ENCODE measurements around the gene CAMK1G.

CAMK1G gene

GRCh38 chr1:209598227-209598626 lies 14.7 kb downstream of the CAMK1G start:
- DNase-seq (ENCODE audit: low read depth, low spot score), result no peak

DNA sequence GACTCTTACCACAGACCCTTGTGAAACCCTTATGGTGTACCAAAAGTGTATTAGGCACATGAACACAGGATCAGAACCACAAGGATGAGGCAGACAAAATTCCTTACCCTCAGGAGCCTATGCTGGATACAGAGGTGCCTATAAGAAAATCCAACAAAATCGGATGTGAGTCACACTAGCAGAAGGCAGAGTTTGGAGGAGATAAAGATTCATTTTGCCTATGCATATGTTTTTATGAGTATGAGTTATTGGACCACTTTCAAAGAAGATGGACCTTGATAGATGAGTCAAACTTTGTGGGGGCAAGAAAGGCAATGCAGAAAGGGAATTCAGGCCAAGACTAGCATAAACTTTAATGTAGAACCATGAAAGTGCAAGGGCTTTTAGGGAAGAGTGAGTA lies 17.0 kb downstream of the CAMK1G start:
- DNase-seq (ENCODE audit: low read depth, low spot score), result no peak

GRCh38 chr1:209601809-209602657 lies 18.5 kb downstream of the CAMK1G start:
- DNase-seq (ENCODE audit: low read depth, low spot score), result no peak

DNA sequence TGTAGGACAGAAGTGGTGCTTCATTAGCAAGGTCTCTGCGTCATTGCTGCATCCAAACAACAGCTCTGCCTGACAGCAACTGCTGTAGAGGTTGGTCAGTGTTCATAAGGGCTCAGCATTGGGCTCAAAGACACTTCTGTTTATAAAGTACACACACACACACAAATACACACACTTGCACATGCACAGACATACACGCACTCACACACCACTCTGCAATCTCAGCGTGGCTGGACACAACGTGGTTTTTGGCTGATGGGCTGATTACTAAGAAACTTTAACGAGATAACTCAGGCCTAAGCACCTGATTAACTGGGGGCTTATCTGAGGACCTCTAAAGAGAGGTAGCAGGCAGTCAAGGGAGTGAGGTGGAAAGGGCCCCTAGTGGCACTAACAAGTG lies 20.4 kb downstream of the CAMK1G start:
- no peak for DNase-seq (ENCODE audit: low read depth, low spot score)

GRCh38 chr1:209607102-209607794 lies 23.7 kb downstream of the CAMK1G start:
- no peak for DNase-seq (ENCODE audit: low read depth, low spot score)

GRCh38 chr1:209607795-209608178 lies 24.3 kb downstream of the CAMK1G start:
- DNase-seq (ENCODE audit: low read depth, low spot score), result no peak

DNA sequence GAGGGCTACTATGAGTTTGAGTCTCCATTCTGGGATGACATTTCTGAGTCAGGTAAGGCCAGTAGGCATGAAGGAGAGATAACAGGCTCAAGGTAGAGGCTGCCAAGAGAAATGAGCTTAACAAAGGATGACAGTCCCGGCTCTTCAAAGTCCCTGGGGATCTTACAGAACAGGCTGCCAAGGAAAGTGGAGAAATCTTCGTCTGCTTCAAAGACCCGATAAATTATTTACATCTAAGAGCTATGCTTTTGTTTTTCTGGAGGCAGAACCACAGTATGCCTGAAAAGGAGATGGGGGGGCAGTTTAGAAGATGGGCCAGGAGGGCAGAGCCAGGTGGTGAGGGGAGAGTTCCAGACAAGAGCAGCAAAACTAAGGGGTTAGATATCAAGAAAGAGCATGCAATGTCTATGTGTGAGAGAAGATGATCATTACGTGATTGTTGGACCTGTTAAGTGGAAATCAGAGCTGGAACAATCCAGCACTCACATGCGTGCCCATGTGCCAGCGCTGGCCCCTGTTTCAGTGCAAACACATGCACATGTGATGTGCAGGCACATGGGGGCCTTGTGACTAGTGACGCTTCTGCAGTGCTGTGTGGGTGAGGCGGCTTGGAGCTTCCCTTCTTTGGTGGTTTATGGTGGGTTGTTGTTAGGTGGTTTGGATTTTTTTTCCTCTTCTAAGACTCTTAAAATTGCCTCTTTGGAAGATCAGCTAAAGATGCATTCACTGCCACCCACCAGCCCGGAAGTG lies 25.7 kb downstream of the CAMK1G start:
- DNase-seq (ENCODE audit: low read depth, low spot score), result no peak

DNA sequence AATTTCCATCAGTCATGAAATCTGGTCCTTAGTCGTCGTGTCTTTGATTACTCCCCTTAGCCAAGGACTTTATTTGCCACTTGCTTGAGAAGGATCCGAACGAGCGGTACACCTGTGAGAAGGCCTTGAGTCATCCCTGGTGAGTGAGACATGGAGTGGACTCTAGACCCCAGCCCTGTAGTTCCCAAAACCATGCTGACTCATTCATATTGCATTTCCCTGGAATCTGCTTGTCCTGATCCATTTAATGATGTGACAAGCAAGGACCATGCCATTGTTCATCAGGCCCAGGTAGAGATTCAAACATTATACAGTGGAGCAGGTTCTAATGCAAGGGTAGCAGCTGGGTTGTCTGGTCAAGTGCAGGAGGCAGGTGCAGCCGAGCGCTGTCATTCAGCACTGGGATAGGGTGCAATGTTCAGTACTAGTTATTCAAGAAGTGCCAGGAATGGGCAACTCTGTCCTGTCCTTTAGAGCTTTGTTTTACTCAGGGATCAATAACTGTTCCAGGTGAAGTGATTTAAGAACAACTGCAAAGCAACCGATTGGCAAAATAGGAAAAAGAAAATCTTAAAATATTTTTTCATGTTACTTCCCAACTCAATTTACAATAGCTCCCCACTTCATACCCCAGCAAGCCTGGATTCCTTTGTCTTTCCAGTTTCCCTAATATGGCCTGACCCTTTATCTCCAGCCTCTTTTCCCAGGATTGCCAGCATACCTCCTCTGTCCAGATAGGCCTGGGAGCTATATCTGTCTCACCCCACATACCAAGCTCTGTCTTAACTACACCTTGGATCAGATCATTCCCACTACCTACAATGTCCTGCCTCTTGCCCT lies 26.5 kb downstream of the CAMK1G start:
- no peak for DNase-seq (ENCODE audit: low read depth, low spot score)

DNA sequence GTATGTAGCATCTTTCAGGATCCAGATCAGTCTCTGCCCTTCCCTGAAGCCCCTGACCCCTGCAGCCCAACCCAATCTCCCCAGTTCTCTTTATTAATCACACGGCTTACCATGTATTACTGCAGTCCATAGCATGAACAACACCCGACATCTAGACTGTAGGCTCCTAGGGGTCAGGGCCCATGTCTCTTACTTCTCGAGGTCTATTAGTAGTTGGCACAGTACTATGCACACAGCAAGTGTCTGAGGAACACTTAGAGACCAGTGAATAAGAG lies 27.1 kb downstream of the CAMK1G start:
- no peak for DNase-seq (ENCODE audit: low read depth, low spot score)

- no peak for DNase-seq (ENCODE audit: low read depth, low spot score)
Measured at GRCh38 chr1:209611771-209612570, 28.5 kb downstream of the CAMK1G start.

- DNase-seq (ENCODE audit: low read depth, low spot score), result no peak
Measured at GRCh38 chr1:209612646-209613399, 29.3 kb downstream of the CAMK1G start.

- no peak for DNase-seq (ENCODE audit: low read depth, low spot score)
Measured at GRCh38 chr1:209613400-209614150, 30.1 kb downstream of the CAMK1G start.

DNA sequence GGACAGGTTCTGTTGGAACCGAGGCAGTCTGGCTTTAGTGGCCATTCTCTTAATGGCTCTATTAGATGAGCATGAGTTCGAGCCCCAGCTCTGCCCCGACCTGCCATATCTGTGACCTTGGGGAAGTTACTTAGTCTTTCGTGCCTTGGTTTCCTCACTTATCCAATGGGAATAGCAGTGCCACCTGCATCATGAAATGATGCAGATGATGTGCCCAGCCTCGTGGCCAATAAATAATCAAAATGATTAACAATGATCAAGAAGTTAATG lies 30.6 kb downstream of the CAMK1G start:
- no peak for DNase-seq (ENCODE audit: low read depth, low spot score)

DNA sequence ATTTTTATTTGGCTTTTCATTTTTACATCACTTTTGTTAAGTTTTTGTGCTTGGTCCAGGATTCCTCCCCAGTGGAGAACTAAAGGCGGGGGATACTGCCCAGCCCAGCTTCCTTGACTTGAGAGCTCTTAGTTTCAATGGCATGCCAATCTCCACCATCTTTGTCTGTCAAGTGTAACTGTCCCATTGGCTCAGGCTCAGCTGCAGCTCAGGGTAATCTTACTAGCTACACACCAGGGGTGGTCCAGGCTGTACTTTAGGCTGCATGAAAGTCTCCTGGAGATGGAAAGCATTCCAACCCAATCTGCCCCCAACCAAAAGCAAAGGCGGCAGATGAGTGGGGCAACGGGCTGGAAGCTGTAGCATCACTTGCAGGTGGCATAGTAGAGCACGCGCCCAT lies 31.4 kb downstream of the CAMK1G start:
- DNase-seq (ENCODE audit: low read depth, low spot score), result no peak

GRCh38 chr1:209616366-209617046 lies 33.0 kb downstream of the CAMK1G start:
- no peak for DNase-seq (ENCODE audit: low read depth, low spot score)

GRCh38 chr1:209617047-209617673 lies 33.6 kb downstream of the CAMK1G start:
- DNase-seq (ENCODE audit: low read depth, low spot score), result no peak

- no peak for DNase-seq (ENCODE audit: low read depth, low spot score)
Measured at GRCh38 chr1:209617755-209618154, 34.2 kb downstream of the CAMK1G start.

GRCh38 chr1:209618291-209618690 lies 34.8 kb downstream of the CAMK1G start:
- DNase-seq (ENCODE audit: low read depth, low spot score), result no peak
